Dedifferentiated amniotic fluid mesenchymal stem cell (primary cell): ENCODE measurements around the gene CCSER2.

Experiments used
- DNase-seq: peaks from one replicate; pipeline ENCODE4 v3.0.0-alpha.2; 2016; ENCODE audit errors: extremely low spot score

Gene CCSER2

DNA sequence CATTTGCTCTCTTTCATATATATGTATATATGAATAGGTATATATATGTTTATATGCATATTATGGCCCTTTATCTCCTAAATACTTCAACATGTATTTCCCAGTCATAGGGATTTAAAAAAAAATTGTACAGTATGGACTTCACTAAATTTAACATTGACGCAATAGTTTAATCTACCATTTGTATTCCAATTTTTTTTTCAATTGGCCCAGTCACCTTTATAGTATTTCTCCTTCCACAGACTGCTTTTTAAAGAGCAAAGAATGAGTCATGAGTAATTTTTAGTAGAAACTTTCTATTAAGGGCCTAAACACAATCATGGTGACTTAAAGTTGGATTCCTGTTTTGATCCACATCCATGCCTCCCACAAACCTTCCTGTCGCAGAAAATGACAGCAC is 20.5 kb downstream of the CCSER2 start:
- peak; percentile 77 for DNase-seq

- DNase-seq: no peak
These were observed 24.0 kb downstream of the CCSER2 start for GRCh38 chr10:84352251-84352842.

- no peak for DNase-seq
These were observed 24.8 kb downstream of the CCSER2 start for GRCh38 chr10:84353052-84353803.

- no peak for DNase-seq
These were observed 26.2 kb downstream of the CCSER2 start for GRCh38 chr10:84354623-84355022.

DNA sequence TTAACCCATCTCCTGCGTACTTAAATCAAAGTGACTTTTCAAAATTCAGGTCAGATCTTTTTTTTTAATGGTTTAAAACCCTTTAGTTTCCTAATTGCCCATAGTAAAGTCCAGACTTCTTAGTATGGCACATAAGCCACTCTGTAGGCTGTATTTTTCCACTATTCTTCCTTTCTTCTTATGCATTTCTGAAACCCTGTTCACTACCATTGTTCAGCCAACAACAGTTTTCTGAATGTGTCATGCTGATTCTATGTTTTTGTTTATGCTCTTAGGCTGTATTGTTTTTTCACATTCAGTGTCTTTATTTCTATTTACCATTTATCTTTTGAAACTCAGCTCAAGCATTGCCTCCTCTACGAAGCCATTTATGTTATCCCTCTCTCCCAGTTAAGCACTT is 26.7 kb downstream of the CCSER2 start:
- DNase-seq: no peak

- no peak for DNase-seq
These were observed 28.5 kb downstream of the CCSER2 start for GRCh38 chr10:84356928-84357327.

DNA sequence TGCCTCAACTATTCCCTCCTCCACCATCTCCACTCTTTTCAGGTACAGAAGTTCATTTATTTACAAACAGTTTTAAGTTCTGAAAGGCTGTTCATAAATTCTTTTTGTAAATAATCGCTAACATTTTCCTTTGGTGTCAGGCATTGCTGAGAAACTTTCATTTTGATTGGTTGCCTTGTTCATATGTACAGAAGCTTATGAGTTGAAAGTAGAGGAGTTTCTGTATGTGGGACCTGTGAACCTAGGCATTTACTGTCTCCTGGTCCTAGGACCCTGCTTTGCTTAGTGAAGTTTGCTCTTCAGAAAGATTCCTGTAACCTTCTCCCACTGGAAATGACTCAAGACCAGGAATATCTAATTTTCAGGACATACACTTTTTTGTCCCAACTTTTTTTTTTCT is 30.4 kb downstream of the CCSER2 start:
- DNase-seq: no peak

- DNase-seq: no peak
These were observed 32.4 kb downstream of the CCSER2 start for GRCh38 chr10:84360637-84361365.

- no peak for DNase-seq
These were observed 37.0 kb downstream of the CCSER2 start for GRCh38 chr10:84365335-84365881.

DNA sequence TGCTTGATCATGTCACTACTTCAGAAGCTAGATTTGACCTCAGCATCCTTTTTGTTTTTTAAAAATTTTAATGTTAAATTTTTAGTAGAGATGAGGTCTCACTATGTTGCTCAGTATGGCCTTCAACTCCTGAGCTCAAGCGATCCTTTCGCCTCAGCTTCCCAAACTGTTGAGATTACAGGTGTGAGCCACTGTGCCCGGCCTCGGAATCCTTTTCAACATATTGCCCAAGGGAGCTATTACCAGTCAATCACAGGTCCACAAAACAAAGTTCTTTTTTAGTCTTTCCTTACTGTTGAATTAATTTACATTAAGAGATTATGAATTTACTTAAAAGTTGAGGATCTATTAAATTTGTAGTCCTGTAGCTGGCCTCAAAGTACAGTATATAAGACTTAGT is 37.7 kb downstream of the CCSER2 start:
- DNase-seq: no peak

- no peak for DNase-seq
These were observed 38.9 kb downstream of the CCSER2 start for GRCh38 chr10:84367256-84367655.

DNA sequence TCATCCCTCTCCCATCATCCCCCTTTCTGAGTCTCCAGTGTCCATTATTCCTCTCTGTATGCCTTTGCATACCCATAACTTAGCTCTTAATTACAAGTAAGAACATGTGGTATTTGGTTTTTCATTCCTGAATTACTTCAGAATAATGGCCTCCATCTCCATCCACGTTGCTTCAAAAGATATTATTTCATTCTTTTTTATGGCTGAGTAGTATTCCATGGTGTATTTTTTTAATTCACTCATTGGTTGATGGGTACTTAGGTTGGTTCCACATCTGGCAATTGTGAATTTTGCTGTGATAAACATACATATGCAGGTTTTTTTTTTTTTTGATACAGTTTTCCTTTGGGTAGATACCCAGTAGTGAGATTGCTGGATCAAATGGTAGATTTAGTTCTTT is 40.4 kb downstream of the CCSER2 start:
- no peak for DNase-seq

- no peak for DNase-seq
These were observed 41.9 kb downstream of the CCSER2 start for GRCh38 chr10:84370283-84370682.

- no peak for DNase-seq
These were observed 43.6 kb downstream of the CCSER2 start for GRCh38 chr10:84371944-84372343.

- no peak for DNase-seq
These were observed 44.6 kb downstream of the CCSER2 start for GRCh38 chr10:84373000-84373399.

- no peak for DNase-seq
These were observed 46.1 kb downstream of the CCSER2 start for GRCh38 chr10:84374455-84374854.

GRCh38 chr10:84375011-84375410 is 46.6 kb downstream of the CCSER2 start:
- peak; percentile 60 for DNase-seq

DNA sequence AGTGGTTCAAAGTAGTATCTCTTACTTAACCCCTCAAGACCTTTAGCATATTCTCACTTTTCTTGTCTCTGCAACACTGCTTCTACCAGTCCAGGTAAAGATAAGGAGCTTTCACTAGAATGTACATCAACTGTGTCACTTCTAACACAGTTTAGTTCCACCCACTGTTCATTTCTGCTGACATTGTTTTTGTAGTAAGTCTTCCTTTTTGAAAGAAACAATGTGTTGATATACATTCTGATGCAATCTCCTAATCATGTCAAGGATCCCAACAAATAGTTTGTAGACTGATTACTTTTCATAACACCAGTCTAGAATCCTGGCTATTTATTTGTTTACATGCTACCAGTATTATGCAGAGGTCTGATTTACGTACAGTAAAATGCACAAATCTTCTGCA is 47.5 kb downstream of the CCSER2 start:
- DNase-seq: no peak

GRCh38 chr10:84388148-84388547 is 59.8 kb downstream of the CCSER2 start:
- no peak for DNase-seq

DNA sequence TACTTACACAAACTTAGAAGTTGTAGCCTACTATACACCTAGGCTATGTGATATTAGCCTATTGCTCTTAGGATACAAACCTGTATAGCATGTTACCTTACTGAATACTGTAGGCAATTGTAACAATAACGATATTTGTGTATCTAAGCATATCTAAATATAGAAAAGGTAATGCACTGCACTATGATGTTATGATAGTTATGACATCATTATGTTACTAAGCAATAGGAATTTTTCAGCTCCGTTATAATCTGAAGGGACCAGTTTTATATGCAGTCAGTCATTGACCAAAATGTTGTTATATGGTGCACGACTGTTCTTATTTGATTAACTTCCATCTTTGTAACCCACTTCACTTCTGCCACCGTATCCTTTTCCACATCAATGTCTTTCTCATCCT is 62.0 kb downstream of the CCSER2 start:
- DNase-seq: no peak

- no peak for DNase-seq
These were observed 62.9 kb downstream of the CCSER2 start for GRCh38 chr10:84391326-84391725.

DNA sequence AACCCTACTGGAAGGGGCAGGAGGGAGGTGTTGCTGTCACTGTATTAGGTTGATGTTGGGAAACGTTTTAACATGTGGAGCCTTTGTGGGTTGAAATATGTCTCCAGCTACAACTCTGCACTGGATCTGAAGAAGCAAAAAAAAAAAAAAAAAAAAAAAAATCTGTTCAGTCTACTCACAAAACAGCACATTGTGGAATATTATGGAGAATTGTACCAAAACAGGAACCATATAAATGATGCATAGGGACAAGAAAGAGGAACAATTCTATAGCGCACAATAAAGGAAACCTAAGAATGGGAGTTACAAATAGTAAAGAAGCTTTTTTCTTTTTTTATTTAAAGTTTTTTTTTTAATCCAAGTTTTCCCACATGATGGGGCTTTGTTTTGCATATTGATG is 63.8 kb downstream of the CCSER2 start:
- no peak for DNase-seq

GRCh38 chr10:84395581-84395980 is 67.2 kb downstream of the CCSER2 start:
- no peak for DNase-seq
